Activated CD4-positive, alpha-beta T cell treated with anti-CD3 and anti-CD28 coated beads, Interleukin-2, Interleukin-6, amounts not matched to agents 100 ng/mL and 50 ng/mL, durations not matched to agents 16 hours and 8 hours (primary cell): Measurements from ENCODE around the gene CEL.
A peak's percentile ranks its signal among the peaks of the same experiment; 100 is the strongest.

Source experiments
- DNase-seq: peaks from one replicate; pipeline ENCODE4 v3.0.0-alpha.2; 2020

CEL gene

GRCh38 chr9:133106511-133107244 lies 44.9 kb downstream of the CEL start:
- no peak for DNase-seq

- no peak for DNase-seq
Observed at GRCh38 chr9:133107245-133107722, 45.5 kb downstream of the CEL start.

- DNase-seq, result no peak
Observed at GRCh38 chr9:133107961-133108793, 46.4 kb downstream of the CEL start.

GRCh38 chr9:133108794-133109641 lies 47.2 kb downstream of the CEL start:
- DNase-seq, result no peak

- DNase-seq, result no peak
Observed at GRCh38 chr9:133109931-133110650, 48.3 kb downstream of the CEL start.

GRCh38 chr9:133111808-133112662 lies 50.3 kb downstream of the CEL start:
- no peak for DNase-seq

- DNase-seq, result peak; percentile 68
Observed at GRCh38 chr9:133112663-133113026, 50.9 kb downstream of the CEL start.

- peak; percentile 43 for DNase-seq
Observed at GRCh38 chr9:133113163-133113948, 51.6 kb downstream of the CEL start.

GRCh38 chr9:133113949-133114885 lies 52.4 kb downstream of the CEL start:
- no peak for DNase-seq

- peak; percentile 31 for DNase-seq
Observed at GRCh38 chr9:133114886-133115603, 53.3 kb downstream of the CEL start.

- DNase-seq, result peak; percentile 89
Observed at GRCh38 chr9:133115604-133116345, 54.0 kb downstream of the CEL start.

GRCh38 chr9:133116346-133117231 lies 54.8 kb downstream of the CEL start:
- DNase-seq, result no peak

GRCh38 chr9:133117271-133118178 lies 55.7 kb downstream of the CEL start:
- DNase-seq, result no peak

- DNase-seq, result no peak
Observed at GRCh38 chr9:133118179-133118520, 56.4 kb downstream of the CEL start.

- DNase-seq, result no peak
Observed at GRCh38 chr9:133118568-133118967, 56.8 kb downstream of the CEL start.
